ENCODE results near the gene MRPL45. TPM values are rescaled to one million over a fixed set of nuclear protein-coding genes. Genes with fewer than 3 reads are reported as not detected.

MRPL45 gene
- total RNA-seq, 1 donor from 2014 or later = 33.9 TPM

DNA sequence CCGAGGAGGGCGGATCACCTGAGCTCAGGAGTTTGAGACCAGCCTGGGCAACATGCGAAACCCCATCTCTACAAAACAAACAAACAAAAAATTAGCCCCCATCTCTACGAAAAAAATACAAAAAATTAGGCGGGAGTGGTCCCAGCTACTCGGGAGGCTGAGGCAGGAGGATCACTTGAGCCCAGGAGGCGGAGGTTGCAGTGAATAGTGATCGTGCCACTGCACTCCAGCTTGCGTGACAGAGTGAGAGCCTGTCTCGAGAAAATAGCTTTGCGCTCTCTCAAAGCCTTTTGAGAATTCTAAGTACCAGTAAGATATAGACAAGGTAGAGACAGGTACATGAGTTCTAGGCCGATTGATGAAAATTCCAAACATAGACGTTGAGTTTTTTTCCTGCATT is 56.7 kb downstream of the MRPL45 start:
- no peak for ATAC-seq (ENCODE audit: low read depth)

DNA sequence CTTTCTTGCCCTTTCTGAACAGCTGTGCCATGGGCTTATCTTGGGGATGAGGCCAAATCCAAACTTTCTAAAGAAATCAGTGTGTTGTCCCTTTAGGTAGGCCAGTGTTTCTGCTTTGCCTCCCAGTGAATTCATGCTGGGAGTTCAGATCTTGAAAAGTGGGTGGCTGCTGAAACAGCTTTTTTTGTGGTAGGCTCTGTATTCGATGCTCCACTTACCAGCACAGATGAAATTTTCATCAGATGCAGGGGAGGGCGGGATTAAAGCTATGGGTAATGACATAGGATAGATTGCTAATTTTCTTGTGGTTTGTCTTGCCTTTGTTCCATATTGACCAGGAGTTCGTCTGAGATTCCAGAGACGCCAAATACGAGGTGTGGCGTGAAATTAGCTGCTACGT is 57.5 kb downstream of the MRPL45 start:
- ChIA-PET POLR2A (no interaction called here), CTCF (interaction anchor here (1.6 to 2.3 kb wide), 2 partner anchors 9 to 60 kb away, joined by 4 to 11 read pairs; no protein-coding TSS in a partner anchor)
- H3K27ac Mint-ChIP-seq = no peak overlapping the region
- no peaks in the 10 kb centered on the region for H3K9me3 Mint-ChIP-seq
- H3K27me3 Mint-ChIP-seq = no peaks in the 10 kb centered on the region
- H3K36me3 Mint-ChIP-seq (ENCODE audit: low read depth) = no peaks in the 10 kb centered on the region
- no peak for ATAC-seq (ENCODE audit: low read depth)
- TF ChIP-seq, protein P1, sequence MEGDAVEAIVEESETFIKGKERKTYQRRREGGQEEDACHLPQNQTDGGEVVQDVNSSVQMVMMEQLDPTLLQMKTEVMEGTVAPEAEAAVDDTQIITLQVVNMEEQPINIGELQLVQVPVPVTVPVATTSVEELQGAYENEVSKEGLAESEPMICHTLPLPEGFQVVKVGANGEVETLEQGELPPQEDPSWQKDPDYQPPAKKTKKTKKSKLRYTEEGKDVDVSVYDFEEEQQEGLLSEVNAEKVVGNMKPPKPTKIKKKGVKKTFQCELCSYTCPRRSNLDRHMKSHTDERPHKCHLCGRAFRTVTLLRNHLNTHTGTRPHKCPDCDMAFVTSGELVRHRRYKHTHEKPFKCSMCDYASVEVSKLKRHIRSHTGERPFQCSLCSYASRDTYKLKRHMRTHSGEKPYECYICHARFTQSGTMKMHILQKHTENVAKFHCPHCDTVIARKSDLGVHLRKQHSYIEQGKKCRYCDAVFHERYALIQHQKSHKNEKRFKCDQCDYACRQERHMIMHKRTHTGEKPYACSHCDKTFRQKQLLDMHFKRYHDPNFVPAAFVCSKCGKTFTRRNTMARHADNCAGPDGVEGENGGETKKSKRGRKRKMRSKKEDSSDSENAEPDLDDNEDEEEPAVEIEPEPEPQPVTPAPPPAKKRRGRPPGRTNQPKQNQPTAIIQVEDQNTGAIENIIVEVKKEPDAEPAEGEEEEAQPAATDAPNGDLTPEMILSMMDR (IDR thresholded peaks at IDR 0.05) = no peak
- H3K4me1 Mint-ChIP-seq = peaks cover 30% of the 10 kb centered on the region
- H3K4me3 Mint-ChIP-seq = no peak overlapping the region
- no peak for DNase-seq
- intact Hi-C loops (cut with micrococcal nuclease) = loop anchor here (5.0 kb wide), 1 partner anchor 57 kb away; the partner anchor contains the start of gene MRPL45

More for the DNA sequence above, 56.7 kb downstream of the MRPL45 start:
- Mint-ChIP-seq H3K4me1 (peaks cover 33% of the 10 kb centered on the region), H3K27ac (no peak overlapping the region), H3K27me3 (no peaks in the 10 kb centered on the region), H3K9me3 (no peaks in the 10 kb centered on the region), H3K36me3 (ENCODE audit: low read depth) (no peaks in the 10 kb centered on the region), H3K4me3 (peak overlapping the region; percentile 80)
- ChIA-PET CTCF (interaction anchor here (1.4 to 2.3 kb wide), 3 partner anchors 8 to 61 kb away, joined by 3 to 11 read pairs (median 4); no protein-coding TSS in a partner anchor), POLR2A (no interaction called here)
- intact Hi-C loops (cut with micrococcal nuclease) = loop anchor here (5.0 kb wide), 1 partner anchor 56 kb away; the partner anchor contains the start of gene MRPL45
- no peak for DNase-seq
- TF ChIP-seq, protein P1 (IDR thresholded peaks at IDR 0.05) = no peak

GRCh38 chr17:38355251-38355650 is 58.3 kb downstream of the MRPL45 start:
- TF ChIP-seq, protein P1 (IDR thresholded peaks at IDR 0.05) = no peak
- intact Hi-C loops (cut with micrococcal nuclease) = no loop called here
- ChIA-PET CTCF (interaction anchor here (2.3 kb wide), 1 partner anchor 59 kb away, joined by 11 read pairs; no protein-coding TSS in a partner anchor), POLR2A (no interaction called here)
- Mint-ChIP-seq H3K4me1 (peaks cover 30% of the 10 kb centered on the region), H3K27me3 (no peaks in the 10 kb centered on the region), H3K27ac (no peak overlapping the region), H3K9me3 (no peaks in the 10 kb centered on the region), H3K36me3 (ENCODE audit: low read depth) (no peaks in the 10 kb centered on the region), H3K4me3 (no peak overlapping the region)
- ATAC-seq (ENCODE audit: low read depth) (no peak), DNase-seq (no peak)

GRCh38 chr17:38357486-38358123 is 60.6 kb downstream of the MRPL45 start:
- intact Hi-C loops (cut with micrococcal nuclease) = no loop called here
- ATAC-seq (ENCODE audit: low read depth) = no peak
- ChIA-PET POLR2A (no interaction called here), CTCF (no interaction called here)
- Mint-ChIP-seq H3K27me3 (no peaks in the 10 kb centered on the region), H3K9me3 (no peaks in the 10 kb centered on the region), H3K36me3 (ENCODE audit: low read depth) (peaks cover 4% of the 10 kb centered on the region), H3K27ac (no peak overlapping the region), H3K4me3 (no peak overlapping the region), H3K4me1 (peaks cover 24% of the 10 kb centered on the region)
- DNase-seq = no peak
- TF ChIP-seq, protein P1 (IDR thresholded peaks at IDR 0.05) = no peak

- no peak for DNase-seq
- Mint-ChIP-seq H3K4me3 (no peak overlapping the region), H3K9me3 (no peaks in the 10 kb centered on the region), H3K27ac (no peak overlapping the region), H3K27me3 (no peaks in the 10 kb centered on the region), H3K4me1 (peaks cover 14% of the 10 kb centered on the region), H3K36me3 (ENCODE audit: low read depth) (peaks cover 7% of the 10 kb centered on the region)
- ChIA-PET CTCF (interaction anchor here (1.8 kb wide), 1 partner anchor 9 kb away, joined by 10 read pairs; no protein-coding TSS in a partner anchor), POLR2A (no interaction called here)
- no peak for ATAC-seq (ENCODE audit: low read depth)
- intact Hi-C loops (cut with micrococcal nuclease) = no loop called here
- TF ChIP-seq, protein P1 (IDR thresholded peaks at IDR 0.05) = no peak
These were observed 61.9 kb downstream of the MRPL45 start for GRCh38 chr17:38358586-38359513.
